Mesothelial cell of epicardium (in vitro differentiated cells): ENCODE results near the gene PEAK1. TPM values are rescaled to one million over a fixed set of nuclear protein-coding genes. Genes with fewer than 3 reads are reported as not detected.

ENCODE experiments used
- DNase-seq, 2 experiments: peaks; one replicate each; pipeline ENCODE4 v3.0.0; 2021; ENCODE audit warnings: low spot score in 2 of 2; ENCODE audit not compliant: unreplicated experiment in 2 of 2
- H3K27ac Mint-ChIP-seq: 2 replicates; pipeline ENCODE4 v1.8.0; 2021; ENCODE audit warnings: mixed read lengths
- H3K27me3 Mint-ChIP-seq: 2 replicates; pipeline ENCODE4 v1.8.0; 2021; ENCODE audit warnings: low read depth, mixed read lengths
- H3K36me3 Mint-ChIP-seq: 2 replicates; pipeline ENCODE4 v1.8.0; 2021; ENCODE audit warnings: mixed read lengths
- H3K4me1 Mint-ChIP-seq: 2 replicates; pipeline ENCODE4 v1.8.0; 2021; ENCODE audit warnings: mixed read lengths
- H3K4me3 Mint-ChIP-seq: 2 replicates; pipeline ENCODE4 v1.8.0; 2021; ENCODE audit warnings: mild to moderate bottlenecking, moderate library complexity, mixed read lengths
- H3K9me3 Mint-ChIP-seq: 2 replicates; pipeline ENCODE4 v1.8.0; 2021; ENCODE audit warnings: mixed read lengths
- total RNA-seq: library from RNA; stranded (reverse); gene quantifications from 3 replicates; pipeline ENCODE4 v1.2.1, GENCODE V29; 2021
- TF ChIP-seq, protein P1 (sequence below): fragments of 200-600 bp; sonication (generic); IDR thresholded peaks from one replicate; pipeline ENCODE4 v1.5.0; 2021; ENCODE audit warnings: antibody characterized with exemption; ENCODE audit not compliant: unreplicated experiment

PEAK1 gene
- total RNA-seq, 1 donor from 2014 or later: 92.3 TPM

DNA sequence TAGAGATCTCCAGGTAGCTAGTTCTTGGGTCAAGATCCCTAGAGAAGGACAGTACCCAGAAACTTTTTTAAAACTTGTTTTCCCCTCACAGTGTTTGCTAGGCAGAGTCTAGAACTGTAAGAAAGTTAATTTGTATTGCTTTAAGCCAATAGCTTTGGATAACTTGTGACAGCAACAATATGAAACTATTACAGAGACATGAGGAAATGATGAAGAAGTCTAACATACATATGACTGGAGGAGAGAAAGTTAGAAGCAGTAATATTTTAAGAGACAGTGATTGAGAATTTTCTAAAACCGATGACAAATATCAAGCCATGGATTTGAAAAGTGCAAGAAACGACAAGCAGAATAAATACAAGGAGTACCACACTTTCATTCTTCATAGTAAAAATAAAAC lies 10.7 kb upstream of the PEAK1 start:
- Mint-ChIP-seq H3K4me3 (no peak overlapping the region), H3K4me1 (peaks cover 10% of the 10 kb centered on the region), H3K9me3 (peaks cover 5% of the 10 kb centered on the region), H3K27ac (no peak overlapping the region), H3K27me3 (no peaks in the 10 kb centered on the region), H3K36me3 (peaks cover 6% of the 10 kb centered on the region)
- TF ChIP-seq, protein P1, sequence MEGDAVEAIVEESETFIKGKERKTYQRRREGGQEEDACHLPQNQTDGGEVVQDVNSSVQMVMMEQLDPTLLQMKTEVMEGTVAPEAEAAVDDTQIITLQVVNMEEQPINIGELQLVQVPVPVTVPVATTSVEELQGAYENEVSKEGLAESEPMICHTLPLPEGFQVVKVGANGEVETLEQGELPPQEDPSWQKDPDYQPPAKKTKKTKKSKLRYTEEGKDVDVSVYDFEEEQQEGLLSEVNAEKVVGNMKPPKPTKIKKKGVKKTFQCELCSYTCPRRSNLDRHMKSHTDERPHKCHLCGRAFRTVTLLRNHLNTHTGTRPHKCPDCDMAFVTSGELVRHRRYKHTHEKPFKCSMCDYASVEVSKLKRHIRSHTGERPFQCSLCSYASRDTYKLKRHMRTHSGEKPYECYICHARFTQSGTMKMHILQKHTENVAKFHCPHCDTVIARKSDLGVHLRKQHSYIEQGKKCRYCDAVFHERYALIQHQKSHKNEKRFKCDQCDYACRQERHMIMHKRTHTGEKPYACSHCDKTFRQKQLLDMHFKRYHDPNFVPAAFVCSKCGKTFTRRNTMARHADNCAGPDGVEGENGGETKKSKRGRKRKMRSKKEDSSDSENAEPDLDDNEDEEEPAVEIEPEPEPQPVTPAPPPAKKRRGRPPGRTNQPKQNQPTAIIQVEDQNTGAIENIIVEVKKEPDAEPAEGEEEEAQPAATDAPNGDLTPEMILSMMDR: no peak
- no peak for DNase-seq

DNA sequence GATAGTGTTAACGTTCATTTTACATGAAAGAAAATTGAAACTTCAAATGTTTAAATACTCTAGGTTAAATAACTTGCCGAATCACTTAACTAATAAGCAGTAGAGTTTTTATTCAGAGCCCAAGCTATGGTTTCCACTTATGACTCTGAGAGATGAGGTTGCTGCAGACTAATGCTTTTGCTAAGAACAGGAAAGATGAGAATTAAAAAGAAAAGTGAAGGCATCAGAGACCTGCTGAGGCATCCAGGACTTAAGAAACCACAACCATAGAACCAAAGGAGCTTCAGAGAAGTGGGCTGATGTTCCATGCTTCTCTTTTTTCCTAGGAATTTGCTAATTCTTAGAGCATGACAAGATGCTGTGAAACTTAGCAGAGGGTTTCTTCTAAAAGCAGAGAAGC lies 10.3 kb upstream of the PEAK1 start:
- Mint-ChIP-seq H3K9me3 (peaks cover 5% of the 10 kb centered on the region), H3K4me1 (peaks cover 10% of the 10 kb centered on the region), H3K4me3 (no peak overlapping the region), H3K36me3 (peaks cover 5% of the 10 kb centered on the region), H3K27me3 (no peaks in the 10 kb centered on the region), H3K27ac (no peak overlapping the region)
- no peak for DNase-seq
- TF ChIP-seq, protein P1: no peak

DNA sequence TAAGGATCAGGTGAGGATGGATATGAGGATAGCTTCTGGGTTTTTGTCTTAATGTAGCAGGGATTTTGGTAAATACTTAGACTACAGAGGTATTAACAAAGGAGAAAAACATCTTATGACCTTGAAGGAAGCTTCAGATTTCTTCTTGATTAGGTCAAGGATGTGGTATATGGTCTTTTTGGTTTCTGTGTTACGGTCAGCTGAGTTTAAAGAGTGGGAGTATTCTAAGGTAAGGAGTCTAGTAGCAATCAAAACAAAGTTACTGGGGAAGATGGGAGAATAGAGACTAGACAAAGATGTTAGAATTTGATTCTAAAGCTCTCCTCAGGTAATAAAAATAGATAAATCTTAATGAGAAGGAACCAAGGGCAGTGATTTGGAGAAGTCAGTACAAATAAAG lies 7.0 kb upstream of the PEAK1 start:
- Mint-ChIP-seq H3K36me3 (peaks cover 2% of the 10 kb centered on the region), H3K27me3 (no peaks in the 10 kb centered on the region), H3K9me3 (no peaks in the 10 kb centered on the region), H3K4me3 (no peak overlapping the region), H3K4me1 (peaks cover 33% of the 10 kb centered on the region), H3K27ac (no peak overlapping the region)
- TF ChIP-seq, protein P1: no peak
- DNase-seq: no peak

DNA sequence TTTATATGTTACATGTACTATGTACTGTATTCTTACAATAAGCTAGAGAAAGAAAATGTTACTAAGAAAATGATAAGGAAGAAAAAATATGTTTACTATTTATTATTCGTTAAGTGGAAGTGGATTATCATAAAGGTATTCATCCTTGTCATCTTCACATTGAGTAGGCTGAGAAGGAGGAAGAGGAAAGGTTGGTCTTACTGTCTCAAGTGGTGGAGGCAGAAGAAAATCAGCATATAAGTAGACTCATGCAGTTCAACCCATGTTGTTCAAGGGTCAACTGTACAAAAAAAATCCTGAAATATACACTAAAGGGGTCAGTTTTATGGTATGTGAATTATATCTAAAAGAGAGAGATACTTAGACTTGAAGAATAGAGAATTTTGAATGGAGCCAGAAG lies 6.5 kb upstream of the PEAK1 start:
- no peak overlapping the region for H3K4me3 Mint-ChIP-seq
- no peaks in the 10 kb centered on the region for H3K27me3 Mint-ChIP-seq
- H3K4me1 Mint-ChIP-seq: peaks cover 37% of the 10 kb centered on the region
- no peaks in the 10 kb centered on the region for H3K9me3 Mint-ChIP-seq
- TF ChIP-seq, protein P1: no peak
- no peak for DNase-seq
- no peak overlapping the region for H3K27ac Mint-ChIP-seq
- peaks cover 2% of the 10 kb centered on the region for H3K36me3 Mint-ChIP-seq

DNA sequence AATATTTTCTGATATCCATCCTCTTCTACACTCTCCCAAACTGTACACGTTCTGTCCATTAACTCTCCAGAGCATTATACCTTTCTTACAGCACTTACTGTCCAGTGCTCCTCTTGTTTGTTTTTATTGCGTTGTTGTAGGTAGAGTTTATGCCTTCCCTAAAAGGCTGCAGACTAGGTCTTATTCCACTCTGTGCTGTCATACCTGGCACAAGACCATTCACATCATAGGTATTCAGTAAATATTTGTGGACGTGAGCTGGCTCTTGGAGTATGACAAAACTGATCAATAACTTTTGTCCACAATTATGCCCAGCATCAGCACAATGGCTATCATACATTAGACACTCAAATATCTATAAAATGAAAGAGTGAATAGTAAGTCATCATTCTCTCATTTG lies 5.2 kb upstream of the PEAK1 start:
- H3K9me3 Mint-ChIP-seq: no peaks in the 10 kb centered on the region
- H3K4me1 Mint-ChIP-seq: peaks cover 40% of the 10 kb centered on the region
- no peak overlapping the region for H3K27ac Mint-ChIP-seq
- no peak for DNase-seq
- H3K4me3 Mint-ChIP-seq: no peak overlapping the region
- TF ChIP-seq, protein P1: no peak
- peaks cover 2% of the 10 kb centered on the region for H3K36me3 Mint-ChIP-seq
- no peaks in the 10 kb centered on the region for H3K27me3 Mint-ChIP-seq

DNA sequence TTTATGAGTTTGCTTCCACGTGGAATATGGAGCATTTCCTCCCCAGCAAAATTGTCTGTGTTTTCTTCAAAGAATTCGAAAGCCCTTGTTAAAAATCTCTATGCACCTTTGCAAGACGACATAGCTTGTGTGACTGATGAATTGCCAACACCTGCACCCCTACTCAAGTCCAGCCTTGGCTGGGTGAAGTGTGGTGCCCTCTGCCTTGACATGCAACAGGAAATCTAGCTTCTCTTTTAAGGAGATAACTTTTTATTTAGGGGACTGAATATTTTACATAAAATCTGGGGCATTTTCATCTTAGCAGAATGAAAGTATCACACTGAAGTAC lies 1.4 kb upstream of the PEAK1 start:
- Mint-ChIP-seq H3K4me3 (peak overlapping the region; percentile 92), H3K36me3 (no peaks in the 10 kb centered on the region)

More for the DNA sequence above, 1.4 kb upstream of the PEAK1 start:
- H3K4me1 Mint-ChIP-seq: peaks cover 52% of the 10 kb centered on the region
- no peaks in the 10 kb centered on the region for H3K9me3 Mint-ChIP-seq
- H3K27ac Mint-ChIP-seq: peak overlapping the region; percentile 99
- H3K27me3 Mint-ChIP-seq: no peaks in the 10 kb centered on the region
- TF ChIP-seq, protein P1: no peak
- no peak for DNase-seq
